HL-60 (cell line): ENCODE data around the gene ZNF284.

ENCODE experiments used
- DNase-seq, 2 experiments: peaks; one replicate each; pipeline ENCODE4 v3.0.0-alpha.2; 2010 to 2020; ENCODE audit warnings: low read depth in 1 of 2, low spot score in 1 of 2
- H3K27ac ChIP-seq: fragments of 250-450 bp; sonication (Bioruptor Pico); replicated peaks from 2 replicates; pipeline ENCODE4 v1.5.1; 2020; ENCODE audit warnings: mild to moderate bottlenecking, moderate library complexity
- H3K27me3 ChIP-seq: fragments of 250-450 bp; sonication (Bioruptor Pico); 2 replicates; pipeline ENCODE4 v1.5.1; 2021; ENCODE audit warnings: mild to moderate bottlenecking, moderate library complexity; ENCODE audit not compliant: insufficient read depth, poor library complexity, severe bottlenecking
- H3K4me3 ChIP-seq: replicated peaks from 2 replicates; pipeline ENCODE4 v1.5.1; 2011; ENCODE audit warnings: mild to moderate bottlenecking, control low read depth, low read length; ENCODE audit not compliant: insufficient read depth
- GABPA ChIP-seq: IDR thresholded peaks from 2 replicates; pipeline ENCODE4 v1.6.1; 2012; ENCODE audit warnings: low read depth
- POLR2AphosphoS5 ChIP-seq: IDR thresholded peaks from 2 replicates; pipeline ENCODE4 v1.6.1; 2012; ENCODE audit warnings: low read depth
- REST ChIP-seq: IDR thresholded peaks from 2 replicates; pipeline ENCODE4 v1.6.1; 2012; ENCODE audit warnings: low read depth; ENCODE audit not compliant: insufficient replicate concordance
- SPI1 ChIP-seq: IDR thresholded peaks from 2 replicates; pipeline ENCODE4 v1.6.1; 2012; ENCODE audit warnings: low read depth, mild to moderate bottlenecking, borderline replicate concordance
- TF ChIP-seq, protein P1 (sequence below): IDR thresholded peaks from one replicate; pipeline ENCODE4 v1.5.1; 2011; ENCODE audit warnings: low read length, control low read depth, inconsistent platforms; ENCODE audit not compliant: insufficient read depth

ZNF284 gene

GRCh38 chr19:44026622-44027021 lies 45.3 kb upstream of the ZNF284 start:
- TF ChIP-seq SPI1 (no peak), REST (no peak), GABPA (no peak), POLR2AphosphoS5 (no peak)
- TF ChIP-seq, protein P1, sequence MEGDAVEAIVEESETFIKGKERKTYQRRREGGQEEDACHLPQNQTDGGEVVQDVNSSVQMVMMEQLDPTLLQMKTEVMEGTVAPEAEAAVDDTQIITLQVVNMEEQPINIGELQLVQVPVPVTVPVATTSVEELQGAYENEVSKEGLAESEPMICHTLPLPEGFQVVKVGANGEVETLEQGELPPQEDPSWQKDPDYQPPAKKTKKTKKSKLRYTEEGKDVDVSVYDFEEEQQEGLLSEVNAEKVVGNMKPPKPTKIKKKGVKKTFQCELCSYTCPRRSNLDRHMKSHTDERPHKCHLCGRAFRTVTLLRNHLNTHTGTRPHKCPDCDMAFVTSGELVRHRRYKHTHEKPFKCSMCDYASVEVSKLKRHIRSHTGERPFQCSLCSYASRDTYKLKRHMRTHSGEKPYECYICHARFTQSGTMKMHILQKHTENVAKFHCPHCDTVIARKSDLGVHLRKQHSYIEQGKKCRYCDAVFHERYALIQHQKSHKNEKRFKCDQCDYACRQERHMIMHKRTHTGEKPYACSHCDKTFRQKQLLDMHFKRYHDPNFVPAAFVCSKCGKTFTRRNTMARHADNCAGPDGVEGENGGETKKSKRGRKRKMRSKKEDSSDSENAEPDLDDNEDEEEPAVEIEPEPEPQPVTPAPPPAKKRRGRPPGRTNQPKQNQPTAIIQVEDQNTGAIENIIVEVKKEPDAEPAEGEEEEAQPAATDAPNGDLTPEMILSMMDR, result no peak

DNA sequence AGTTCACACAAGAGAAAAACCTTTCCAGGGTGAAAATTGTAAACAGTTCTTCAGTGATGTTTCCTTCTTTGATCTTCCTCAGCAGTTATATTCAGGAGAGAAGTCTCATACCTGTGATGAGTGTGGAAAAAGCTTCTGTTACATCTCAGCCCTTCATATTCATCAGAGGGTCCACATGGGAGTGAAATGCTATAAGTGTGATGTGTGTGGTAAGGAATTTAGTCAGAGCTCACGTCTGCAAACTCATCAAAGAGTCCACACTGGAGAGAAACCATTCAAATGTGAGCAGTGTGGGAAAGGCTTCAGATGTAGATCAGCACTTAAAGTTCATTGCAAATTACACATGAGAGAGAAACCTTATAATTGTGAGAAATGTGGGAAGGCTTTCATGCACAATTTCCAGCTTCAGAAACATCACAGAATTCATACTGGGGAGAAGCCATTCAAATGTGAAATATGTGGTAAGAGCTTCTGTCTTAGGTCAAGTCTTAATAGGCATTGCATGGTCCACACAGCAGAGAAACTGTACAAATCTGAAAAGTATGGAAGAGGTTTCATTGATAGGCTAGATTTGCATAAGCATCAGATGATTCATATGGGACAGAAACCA lies 39.9 kb upstream of the ZNF284 start:
- TF ChIP-seq GABPA, result no peak
- TF ChIP-seq, protein P1, result no peak
- no peak for TF ChIP-seq REST
- no peak for TF ChIP-seq POLR2AphosphoS5
- no peak for TF ChIP-seq SPI1
- H3K27me3 ChIP-seq, result no peaks in the 10 kb centered on the region
- no peak for DNase-seq
- no peak overlapping the region for H3K4me3 ChIP-seq
- no peak overlapping the region for H3K27ac ChIP-seq

More at GRCh38 chr19:44026622-44027021, 45.3 kb upstream of the ZNF284 start:
- no peak overlapping the region for H3K27ac ChIP-seq
- H3K27me3 ChIP-seq, result no peaks in the 10 kb centered on the region
- no peak for DNase-seq
- no peak overlapping the region for H3K4me3 ChIP-seq

DNA sequence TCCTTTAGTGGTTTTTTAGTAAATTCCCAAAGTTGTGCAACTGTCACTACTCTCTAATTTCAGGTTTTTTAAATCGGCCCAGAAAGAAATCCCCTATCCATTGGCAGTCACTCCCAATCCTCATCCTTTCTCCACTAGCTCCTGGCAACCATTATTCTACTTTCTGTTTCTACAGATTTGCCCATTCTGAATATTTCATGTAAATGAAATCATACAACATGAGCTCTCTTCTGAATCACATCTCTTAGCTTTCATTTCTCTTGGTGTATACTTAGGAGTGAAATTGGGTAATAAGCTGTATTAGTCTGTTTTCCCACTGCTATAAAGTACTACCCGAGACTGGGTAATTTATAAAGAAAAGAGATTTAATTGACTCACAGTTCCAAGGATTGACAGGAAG lies 29.8 kb upstream of the ZNF284 start:
- no peak for DNase-seq
- Histone ChIP-seq H3K4me3 (no peak overlapping the region), H3K27ac (no peak overlapping the region), H3K27me3 (no peaks in the 10 kb centered on the region)
- TF ChIP-seq, protein P1, result no peak
- TF ChIP-seq REST, result no peak
- TF ChIP-seq SPI1, result no peak
- no peak for TF ChIP-seq GABPA
- no peak for TF ChIP-seq POLR2AphosphoS5
